Transverse colon (tissue), 4 donors: ENCODE measurements around the gene C1orf198.

ENCODE experiments used
- EP300 ChIP-seq: sonication (generic); formaldehyde crosslinking; IDR thresholded peaks from one replicate; pipeline ENCODE4 v1.6.1; 2017; ENCODE audit warnings: antibody characterized with exemption, low read depth
- POLR2A ChIP-seq: fragments of 450-650 bp; IDR thresholded peaks from one replicate; pipeline ENCODE4 v1.6.1; 2016; ENCODE audit warnings: antibody characterized with exemption, mild to moderate bottlenecking, moderate library complexity
- POLR2AphosphoS5 ChIP-seq, 3 donors: sonication (generic); formaldehyde crosslinking; IDR thresholded peaks; one replicate each; pipeline ENCODE4 v1.6.1; 2016; ENCODE audit warnings: antibody characterized with exemption in 3 of 3
- TF ChIP-seq, protein P1 (sequence below), 5 experiments: fragments of 200-600 bp in 3 of 5; fragments of 450-650 bp in 2 of 5; sonication (generic) in 3 of 5; IDR thresholded peaks; 1 replicate in 2 of 5; 2 replicates in 3 of 5; pipeline ENCODE4 v1.5.1; 2016 to 2017; ENCODE audit warnings: antibody characterized with exemption in 5 of 5, inconsistent platforms in 3 of 5, mild to moderate bottlenecking in 2 of 5, moderate library complexity in 1 of 5

- TF ChIP-seq, protein P1, sequence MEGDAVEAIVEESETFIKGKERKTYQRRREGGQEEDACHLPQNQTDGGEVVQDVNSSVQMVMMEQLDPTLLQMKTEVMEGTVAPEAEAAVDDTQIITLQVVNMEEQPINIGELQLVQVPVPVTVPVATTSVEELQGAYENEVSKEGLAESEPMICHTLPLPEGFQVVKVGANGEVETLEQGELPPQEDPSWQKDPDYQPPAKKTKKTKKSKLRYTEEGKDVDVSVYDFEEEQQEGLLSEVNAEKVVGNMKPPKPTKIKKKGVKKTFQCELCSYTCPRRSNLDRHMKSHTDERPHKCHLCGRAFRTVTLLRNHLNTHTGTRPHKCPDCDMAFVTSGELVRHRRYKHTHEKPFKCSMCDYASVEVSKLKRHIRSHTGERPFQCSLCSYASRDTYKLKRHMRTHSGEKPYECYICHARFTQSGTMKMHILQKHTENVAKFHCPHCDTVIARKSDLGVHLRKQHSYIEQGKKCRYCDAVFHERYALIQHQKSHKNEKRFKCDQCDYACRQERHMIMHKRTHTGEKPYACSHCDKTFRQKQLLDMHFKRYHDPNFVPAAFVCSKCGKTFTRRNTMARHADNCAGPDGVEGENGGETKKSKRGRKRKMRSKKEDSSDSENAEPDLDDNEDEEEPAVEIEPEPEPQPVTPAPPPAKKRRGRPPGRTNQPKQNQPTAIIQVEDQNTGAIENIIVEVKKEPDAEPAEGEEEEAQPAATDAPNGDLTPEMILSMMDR (IDR thresholded peaks at IDR 0.05) = no peak
- TF ChIP-seq EP300 (no peak), POLR2A (no peak), POLR2AphosphoS5 (IDR thresholded peaks at IDR 0.05) (no peak)
Measured at GRCh38 chr1:230818367-230818766, 50.0 kb downstream of the C1orf198 start.
